H9 (cell line): ENCODE data around the gene RCAN1. TPM values are rescaled to one million over a fixed set of nuclear protein-coding genes. Genes with fewer than 3 reads are reported as not detected.

ENCODE experiments used
- DNase-seq: peaks from one replicate; pipeline ENCODE4 v3.0.0-alpha.2; 2017
- H2AFZ ChIP-seq: one replicate; pipeline ENCODE4 v1.6.1; 2013; ENCODE audit warnings: mild to moderate bottlenecking, low read length, control low read depth, moderate library complexity
- H2AK5ac ChIP-seq: 2 replicates; pipeline ENCODE4 v1.6.1; 2013; ENCODE audit warnings: low read length, control low read depth, mixed read lengths; ENCODE audit not compliant: insufficient read length
- H2BK120ac ChIP-seq: one replicate; pipeline ENCODE4 v1.6.1; 2013; ENCODE audit warnings: low read depth, mild to moderate bottlenecking, low read length, control low read depth, inconsistent platforms; ENCODE audit not compliant: poor library complexity, severe bottlenecking
- H2BK12ac ChIP-seq: 2 replicates; pipeline ENCODE4 v1.6.1; 2013; ENCODE audit warnings: low read length, control low read depth, mixed read lengths, low read depth; ENCODE audit not compliant: insufficient read length
- H2BK15ac ChIP-seq: 2 replicates; pipeline ENCODE4 v1.6.1; 2013; ENCODE audit warnings: low read depth, low read length, control low read depth
- H2BK20ac ChIP-seq: one replicate; pipeline ENCODE4 v1.6.1; 2013; ENCODE audit warnings: low read depth, mild to moderate bottlenecking, low read length, control low read depth, inconsistent platforms; ENCODE audit not compliant: poor library complexity, severe bottlenecking
- H2BK5ac ChIP-seq: 2 replicates; pipeline ENCODE4 v1.6.1; 2013; ENCODE audit warnings: low read length, control low read depth, mixed read lengths; ENCODE audit not compliant: insufficient read length
- H3K14ac ChIP-seq: 2 replicates; pipeline ENCODE4 v1.6.1; 2013; ENCODE audit warnings: low read length, control low read depth; ENCODE audit not compliant: insufficient read depth
- H3K18ac ChIP-seq: 2 replicates; pipeline ENCODE4 v1.6.1; 2013; ENCODE audit warnings: low read depth, mild to moderate bottlenecking, mixed read lengths, low read length, control low read depth; ENCODE audit not compliant: insufficient read length
- H3K23ac ChIP-seq: 2 replicates; pipeline ENCODE4 v1.6.1; 2013; ENCODE audit warnings: low read length, control low read depth, mixed read lengths, low read depth; ENCODE audit not compliant: insufficient read length
- H3K23me2 ChIP-seq: 2 replicates; pipeline ENCODE4 v1.6.1; 2013; ENCODE audit warnings: low read depth, mild to moderate bottlenecking, mixed read lengths, low read length, control low read depth; ENCODE audit not compliant: insufficient read length, poor library complexity, severe bottlenecking
- H3K27ac ChIP-seq: 2 replicates; pipeline ENCODE4 v1.5.1; 2013; ENCODE audit warnings: low read length, control low read depth, mixed read lengths, low read depth; ENCODE audit not compliant: insufficient read length
- H3K27me3 ChIP-seq: 2 replicates; pipeline ENCODE4 v1.6.1; 2013; ENCODE audit warnings: low read length, control low read depth, inconsistent platforms; ENCODE audit not compliant: insufficient read depth
- H3K4ac ChIP-seq: 2 replicates; pipeline ENCODE4 v1.6.1; 2013; ENCODE audit warnings: low read depth, mild to moderate bottlenecking, control low read depth, inconsistent platforms, low read length, moderate library complexity
- H3K4me1 ChIP-seq: 2 replicates; pipeline ENCODE4 v1.6.1; 2013; ENCODE audit warnings: low read length, control low read depth, inconsistent platforms; ENCODE audit not compliant: insufficient read depth
- H3K4me2 ChIP-seq: 2 replicates; pipeline ENCODE4 v1.6.1; 2013; ENCODE audit warnings: low read length, control low read depth, mixed read lengths; ENCODE audit not compliant: insufficient read length, insufficient read depth
- H3K56ac ChIP-seq: 2 replicates; pipeline ENCODE4 v1.6.1; 2013; ENCODE audit warnings: low read depth, mild to moderate bottlenecking, mixed read lengths, low read length, control low read depth; ENCODE audit not compliant: insufficient read length
- H3K79me1 ChIP-seq: 2 replicates; pipeline ENCODE4 v1.6.1; 2013; ENCODE audit warnings: low read depth, mild to moderate bottlenecking, moderate library complexity, low read length, control low read depth, inconsistent platforms; ENCODE audit not compliant: insufficient read depth, poor library complexity, severe bottlenecking
- H3K79me2 ChIP-seq: 2 replicates; pipeline ENCODE4 v1.6.1; 2013; ENCODE audit warnings: low read length, control low read depth, inconsistent platforms; ENCODE audit not compliant: insufficient read depth
- H3K9ac ChIP-seq: 2 replicates; pipeline ENCODE4 v1.6.1; 2013; ENCODE audit warnings: low read length, control low read depth, mixed read lengths; ENCODE audit not compliant: insufficient read length; ENCODE audit errors: extremely low read depth
- H3K9me3 ChIP-seq: one replicate; pipeline ENCODE4 v1.6.1; 2013; ENCODE audit warnings: low read depth, low read length, inconsistent platforms; ENCODE audit not compliant: control insufficient read depth
- H3T11ph ChIP-seq: one replicate; pipeline ENCODE4 v1.6.1; 2013; ENCODE audit warnings: mild to moderate bottlenecking, low read length, control low read depth, inconsistent platforms
- H4K20me1 ChIP-seq: one replicate; pipeline ENCODE4 v1.6.1; 2013; ENCODE audit not compliant: control insufficient read depth, insufficient read length, insufficient read depth
- H4K5ac ChIP-seq: 2 replicates; pipeline ENCODE4 v1.6.1; 2013; ENCODE audit warnings: low read depth, mild to moderate bottlenecking, mixed read lengths, low read length, control low read depth; ENCODE audit not compliant: insufficient read length
- H4K8ac ChIP-seq: replicated peaks from 2 replicates; pipeline ENCODE4 v1.6.1; 2013; ENCODE audit warnings: low read length, control low read depth, mixed read lengths, low read depth; ENCODE audit not compliant: insufficient read length
- H4K91ac ChIP-seq: 2 replicates; pipeline ENCODE4 v1.6.1; 2013; ENCODE audit warnings: low read depth, mild to moderate bottlenecking, moderate library complexity, mixed read lengths, low read length, control low read depth; ENCODE audit not compliant: insufficient read length
- H3K27ac Mint-ChIP-seq, 3 experiments: 2 replicates in 2 of 3; 3 replicates in 1 of 3; pipeline ENCODE4 v1.8.0; 2020 to 2021; ENCODE audit warnings: mixed read lengths in 3 of 3, mild to moderate bottlenecking in 1 of 3, moderate library complexity in 1 of 3
- H3K27me3 Mint-ChIP-seq: 2 replicates; pipeline ENCODE4 v1.8.0; 2021; ENCODE audit warnings: low read depth, mild to moderate bottlenecking, moderate library complexity, mixed read lengths
- H3K36me3 Mint-ChIP-seq, 3 experiments: 2 replicates in 2 of 3; 3 replicates in 1 of 3; pipeline ENCODE4 v1.8.0; 2020 to 2021; ENCODE audit warnings: low read depth in 3 of 3, mixed read lengths in 3 of 3; ENCODE audit not compliant: insufficient read depth in 1 of 3
- H3K4me1 Mint-ChIP-seq, 2 experiments: 2 replicates each; pipeline ENCODE4 v1.8.0; 2020; ENCODE audit warnings: mixed read lengths in 2 of 2
- H3K4me3 Mint-ChIP-seq, 2 experiments: 2 replicates in 1 of 2; 3 replicates in 1 of 2; pipeline ENCODE4 v1.8.0; 2020 to 2021; ENCODE audit warnings: mild to moderate bottlenecking in 2 of 2, mixed read lengths in 2 of 2, moderate library complexity in 1 of 2
- H3K9me3 Mint-ChIP-seq, 2 experiments: 2 replicates in 1 of 2; 3 replicates in 1 of 2; pipeline ENCODE4 v1.8.0; 2020; ENCODE audit warnings: mild to moderate bottlenecking in 2 of 2, mixed read lengths in 2 of 2, moderate library complexity in 1 of 2
- WGBS: extraction: QIAGEN DNeasy Blood & Tissue Kit; methylation state at CpG from one replicate; pipeline ENCODE4 v1.1.7; 2013; ENCODE audit warnings: missing lambda C conversion rate, low lambda C conversion rate, mixed read lengths; ENCODE audit not compliant: insufficient read length; ENCODE audit errors: extremely low coverage; 5-methylcytosine and 5-hydroxymethylcytosine counted together
- total RNA-seq: library from RNA; stranded (reverse); gene quantifications from 2 replicates; pipeline ENCODE4 v1.2.1, GENCODE V29; 2021
- TF ChIP-seq, protein P1 (sequence below): fragments of 200-600 bp; sonication (generic); conservative IDR thresholded peaks from 3 replicates; pipeline ENCODE4 v1.8.0; 2021; ENCODE audit warnings: antibody characterized with exemption, mild to moderate bottlenecking

The RCAN1 gene
- total RNA-seq, 1 experiment from 2014 or later: 7.0 TPM

DNA sequence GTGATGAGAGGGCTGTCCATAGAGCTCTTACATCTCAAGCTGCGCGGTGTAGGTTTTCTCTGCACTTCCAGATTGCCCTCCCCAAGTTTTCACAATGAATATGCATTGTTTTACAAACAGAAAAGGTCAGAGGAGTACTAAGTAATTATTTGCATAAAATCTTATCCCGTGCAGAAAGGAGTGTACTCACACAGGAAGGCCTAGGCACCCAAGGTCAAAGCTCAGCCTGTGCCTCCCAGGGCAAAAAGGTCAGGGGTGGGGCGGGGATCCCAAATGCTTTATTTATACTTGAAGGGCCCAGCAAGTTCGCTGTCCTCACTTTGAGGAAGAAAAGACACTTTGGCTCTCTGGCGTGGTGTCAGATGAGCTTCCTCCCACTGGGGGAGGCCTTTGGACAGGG is 92.6 kb downstream of the RCAN1 start:
- H3K18ac ChIP-seq: no peak overlapping the region
- H3K9me3 ChIP-seq: no peaks in the 10 kb centered on the region
- H3K27ac ChIP-seq: no peak overlapping the region
- no peak overlapping the region for H3K14ac ChIP-seq
- H3K79me2 ChIP-seq: no peaks in the 10 kb centered on the region
- H2BK12ac ChIP-seq: no peak overlapping the region
- no peak for DNase-seq
- no peak overlapping the region for H4K91ac ChIP-seq
- no peaks in the 10 kb centered on the region for H3K36me3 Mint-ChIP-seq
- no peak overlapping the region for H2AFZ ChIP-seq
- H3K56ac ChIP-seq: no peak overlapping the region
- H3K9ac ChIP-seq: no peak overlapping the region
- peaks cover 4% of the 10 kb centered on the region for H3K4me1 ChIP-seq
- H2BK5ac ChIP-seq: no peak overlapping the region
- no peak overlapping the region for H3K23ac ChIP-seq
- peaks cover 6% of the 10 kb centered on the region for H3K27me3 Mint-ChIP-seq
- H4K8ac ChIP-seq: no peak overlapping the region
- H3K27ac Mint-ChIP-seq: no peak overlapping the region
- no peak overlapping the region for H3T11ph ChIP-seq
- no peak overlapping the region for H4K5ac ChIP-seq
- no peak overlapping the region for H2BK20ac ChIP-seq
- no peak overlapping the region for H2BK120ac ChIP-seq
- H3K4ac ChIP-seq: no peak overlapping the region
- no peaks in the 10 kb centered on the region for H3K23me2 ChIP-seq
- WGBS: no CpG with 5 or more reads among the region's 6 CpGs
- peaks cover 67 to 71% of the 10 kb centered on the region in 2 experiments for H3K4me1 Mint-ChIP-seq
- no peaks in the 10 kb centered on the region for H3K79me1 ChIP-seq
- no peaks in the 10 kb centered on the region for H3K27me3 ChIP-seq
- no peak overlapping the region for H3K4me3 Mint-ChIP-seq
- H3K9me3 Mint-ChIP-seq: no peaks in the 10 kb centered on the region; a peak in 1 of 5 replicates
- TF ChIP-seq, protein P1, sequence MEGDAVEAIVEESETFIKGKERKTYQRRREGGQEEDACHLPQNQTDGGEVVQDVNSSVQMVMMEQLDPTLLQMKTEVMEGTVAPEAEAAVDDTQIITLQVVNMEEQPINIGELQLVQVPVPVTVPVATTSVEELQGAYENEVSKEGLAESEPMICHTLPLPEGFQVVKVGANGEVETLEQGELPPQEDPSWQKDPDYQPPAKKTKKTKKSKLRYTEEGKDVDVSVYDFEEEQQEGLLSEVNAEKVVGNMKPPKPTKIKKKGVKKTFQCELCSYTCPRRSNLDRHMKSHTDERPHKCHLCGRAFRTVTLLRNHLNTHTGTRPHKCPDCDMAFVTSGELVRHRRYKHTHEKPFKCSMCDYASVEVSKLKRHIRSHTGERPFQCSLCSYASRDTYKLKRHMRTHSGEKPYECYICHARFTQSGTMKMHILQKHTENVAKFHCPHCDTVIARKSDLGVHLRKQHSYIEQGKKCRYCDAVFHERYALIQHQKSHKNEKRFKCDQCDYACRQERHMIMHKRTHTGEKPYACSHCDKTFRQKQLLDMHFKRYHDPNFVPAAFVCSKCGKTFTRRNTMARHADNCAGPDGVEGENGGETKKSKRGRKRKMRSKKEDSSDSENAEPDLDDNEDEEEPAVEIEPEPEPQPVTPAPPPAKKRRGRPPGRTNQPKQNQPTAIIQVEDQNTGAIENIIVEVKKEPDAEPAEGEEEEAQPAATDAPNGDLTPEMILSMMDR: no peak
- no peak overlapping the region for H3K4me2 ChIP-seq
- no peak overlapping the region for H2AK5ac ChIP-seq
- no peak overlapping the region for H2BK15ac ChIP-seq
- no peaks in the 10 kb centered on the region for H4K20me1 ChIP-seq
